Right atrium auricular region (tissue), 2 donors: ENCODE measurements around the gene C1orf167. TPM values are rescaled to one million over a fixed set of nuclear protein-coding genes. Genes with fewer than 3 reads are reported as not detected.
"Not testable (repeated sequence)": the region's sequence is repeated elsewhere in the genome, so short reads cannot be mapped to it uniquely, and the experiment has no call there.

Source experiments
- DNase-seq: peaks from one replicate; pipeline ENCODE4 v3.0.0-alpha.2; 2019; ENCODE audit warnings: low spot score
- H3K27ac ChIP-seq, 2 donors: fragments of 200-600 bp; sonication (generic); 1 replicate in 1 of 2; 2 replicates in 1 of 2; pipeline ENCODE4 v1.5.1; 2016 to 2019
- H3K27me3 ChIP-seq, 2 donors: fragments of 200-600 bp; sonication (generic); one replicate each; pipeline versions ENCODE4 v1.5.1 to v1.6.0; 2017 to 2019
- H3K36me3 ChIP-seq: fragments of 200-600 bp; sonication (generic); one replicate; pipeline ENCODE4 v1.5.1; 2016
- H3K4me1 ChIP-seq, 2 donors: fragments of 200-600 bp; sonication (generic); one replicate each; pipeline versions ENCODE4 v1.5.1 to v1.6.0; 2017 to 2019
- H3K4me3 ChIP-seq, 2 donors: fragments of 200-600 bp; sonication (generic); 1 replicate in 1 of 2; 2 replicates in 1 of 2; pipeline ENCODE4 v1.5.1; 2017 to 2019; ENCODE audit warnings: mild to moderate bottlenecking in 1 of 2, moderate library complexity in 1 of 2
- H3K9me3 ChIP-seq, 2 donors: fragments of 200-600 bp; sonication (generic); one replicate each; pipeline ENCODE4 v1.5.1; 2019
- CTCF ChIP-seq, 2 donors: fragments of 200-600 bp; sonication (generic); IDR thresholded peaks; one replicate each; pipeline ENCODE4 v1.5.1; 2019; ENCODE audit warnings: antibody characterized with exemption in 2 of 2
- total RNA-seq, 2 donors: library from RNA; depleted of rRNA; stranded (reverse); fragments of >200 nt; gene quantifications; one replicate each; pipeline ENCODE4 v1.1.0, GENCODE V29; 2016

The C1orf167 gene
- total RNA-seq, 2 donors from 2014 or later: 0.85 to 1.7 TPM

GRCh38 chr1:11802973-11803885 is 41.2 kb downstream of the C1orf167 start:
- peak overlapping the region; percentile 96 to 98 for H3K27ac ChIP-seq
- no peaks in the 10 kb centered on the region for H3K9me3 ChIP-seq
- peaks cover 0 to 84% of the 10 kb centered on the region in 2 donors for H3K4me1 ChIP-seq
- H3K36me3 ChIP-seq: peaks cover 29% of the 10 kb centered on the region
- peak overlapping the region; percentile 62 to 75 for H3K4me3 ChIP-seq
- TF ChIP-seq CTCF (IDR thresholded peaks at IDR 0.05): no peak
- peak; percentile 95 for DNase-seq
- no peaks in the 10 kb centered on the region for H3K27me3 ChIP-seq

DNA sequence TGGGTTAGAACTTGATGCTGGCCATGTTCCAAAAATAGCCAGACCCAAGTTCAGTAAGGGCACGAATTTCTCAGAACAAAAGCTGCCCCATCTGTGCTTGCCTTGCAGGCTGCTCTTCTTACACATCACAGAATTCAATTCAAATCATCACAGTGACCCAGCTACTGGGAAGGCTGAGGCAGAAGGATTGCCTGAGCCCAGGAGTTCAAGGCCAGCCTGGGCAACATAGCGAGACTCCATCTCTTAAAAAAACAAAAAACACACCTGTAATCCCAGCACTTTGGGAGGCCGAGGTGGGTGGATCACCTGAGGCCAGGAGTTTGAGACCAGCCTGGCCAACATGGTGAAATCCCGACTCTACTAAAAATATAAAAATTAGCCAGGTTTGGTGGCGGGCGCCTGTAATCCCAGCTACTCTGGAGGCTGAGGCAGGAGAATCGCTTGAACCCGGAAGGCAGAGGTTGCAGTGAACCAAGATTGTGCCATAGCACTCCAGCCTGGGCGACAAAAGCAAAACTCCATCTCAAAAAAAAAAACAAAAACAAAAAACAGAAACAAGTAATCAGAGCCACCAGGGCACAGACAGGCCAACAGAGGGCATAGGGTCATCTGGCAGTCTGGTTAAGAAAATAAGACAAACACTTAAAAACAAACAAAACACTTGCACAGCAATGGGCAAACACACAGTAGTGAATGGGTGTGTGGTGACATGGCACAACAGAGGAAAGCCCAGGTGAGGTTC is 42.1 kb downstream of the C1orf167 start:
- not testable (repeated sequence) for DNase-seq, H3K27me3 ChIP-seq, H3K9me3 ChIP-seq
- peaks cover 29% of the 10 kb centered on the region for H3K36me3 ChIP-seq
- H3K27ac ChIP-seq: peak overlapping the region; percentile 96 to 98
- peak overlapping the region; percentile 75 to 83 for H3K4me3 ChIP-seq
- H3K4me1 ChIP-seq: peaks cover 0 to 83% of the 10 kb centered on the region in 2 donors

DNA sequence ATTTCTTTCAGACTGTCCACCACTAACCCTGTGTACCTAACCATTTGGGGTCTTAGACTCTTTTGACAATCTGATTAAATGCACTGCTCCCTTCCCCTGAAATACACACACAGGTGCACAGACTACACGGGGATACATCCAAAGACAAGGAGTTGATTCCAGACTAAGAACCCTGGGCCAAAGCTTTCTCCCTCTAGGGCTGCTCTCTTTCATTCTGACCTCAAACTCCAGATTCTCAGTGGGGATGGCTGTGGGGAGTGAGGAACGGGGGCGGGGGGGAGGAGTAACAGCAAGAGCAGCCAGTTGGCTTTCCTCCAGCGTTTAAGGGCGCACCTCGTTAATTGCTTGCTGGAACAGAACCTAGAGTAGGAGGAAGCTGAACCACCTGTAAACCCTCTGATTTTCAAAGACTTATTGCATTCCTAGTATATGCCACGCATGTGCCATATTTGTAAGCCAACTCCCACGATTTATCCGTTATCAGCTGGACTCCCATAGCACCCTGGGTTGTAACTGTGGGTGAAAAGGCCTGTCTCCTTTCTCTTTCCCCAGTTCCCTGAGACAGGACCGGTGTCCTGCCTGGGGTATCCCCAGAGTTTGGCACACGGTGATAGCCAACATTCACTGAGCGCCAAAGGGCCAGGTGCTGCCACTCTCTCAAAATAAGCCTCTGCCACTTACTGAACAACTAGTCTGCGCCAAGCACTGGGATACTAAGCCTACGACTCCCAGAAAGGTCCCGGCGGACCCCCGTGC is 42.9 kb downstream of the C1orf167 start:
- Histone ChIP-seq H3K9me3 (no peaks in the 10 kb centered on the region), H3K27ac (peak overlapping the region; percentile 96 to 98), H3K27me3 (no peaks in the 10 kb centered on the region), H3K36me3 (peaks cover 29% of the 10 kb centered on the region), H3K4me1 (peaks cover 0 to 83% of the 10 kb centered on the region in 2 donors), H3K4me3 (peak overlapping the region; percentile 75 to 83)
- no peak for TF ChIP-seq CTCF (IDR thresholded peaks at IDR 0.05)
- DNase-seq: no peak

DNA sequence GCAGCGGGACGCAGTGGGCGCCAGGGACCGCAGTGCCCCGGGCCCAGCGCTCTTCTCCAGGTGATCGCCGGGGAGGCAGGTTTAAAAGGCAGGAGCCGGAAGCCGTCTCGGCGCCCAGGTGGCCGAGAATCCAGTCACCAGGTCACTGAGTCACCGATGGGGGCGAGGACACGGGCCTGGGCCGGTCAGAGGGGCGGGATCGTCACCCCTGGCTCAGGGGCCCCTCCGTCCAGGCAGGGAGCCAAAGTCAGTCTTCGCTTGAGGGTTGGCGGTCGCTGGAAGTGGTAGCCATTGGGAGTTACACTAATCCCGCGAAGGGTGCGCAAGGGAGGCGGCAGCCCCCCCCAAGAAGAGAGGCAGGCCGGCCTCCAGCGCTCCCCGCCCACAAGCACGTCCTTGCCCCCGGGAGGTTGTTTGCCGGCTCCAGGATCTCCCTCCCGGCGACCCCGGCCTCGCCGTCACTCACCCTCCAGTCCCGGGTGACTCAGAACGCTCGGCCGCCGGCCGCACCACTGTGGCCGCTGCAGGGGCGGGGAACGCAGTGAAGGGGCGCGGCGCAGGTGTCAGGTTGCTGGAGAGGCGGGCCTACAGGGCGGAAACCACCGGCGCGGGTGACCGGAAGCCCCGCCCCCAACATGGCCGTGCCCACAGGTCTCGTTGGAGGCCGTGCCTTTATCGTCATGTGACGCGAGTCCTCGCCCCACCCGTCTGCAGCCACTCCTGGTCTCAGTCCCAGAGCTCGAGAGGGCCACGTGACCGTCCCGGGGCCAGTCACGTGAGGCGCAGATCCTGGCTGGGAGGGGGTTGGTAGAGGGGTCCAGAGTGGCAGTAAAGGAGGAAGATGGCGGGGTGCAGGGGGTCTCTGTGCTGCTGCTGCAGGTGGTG is 43.7 kb downstream of the C1orf167 start, which contains the start of the genes CLCN6 and MTHFR:
CLCN6 (plus strand) TSS at position 770 of the 885 bp plus-strand sequence; CDS start at position 842, 72 bp downstream.
MTHFR (minus strand) TSS at position 543 of the 885 bp plus-strand sequence. CDS start 2,848 bp downstream, outside the sequence.
- Histone ChIP-seq H3K27ac (peak within 1 kb of the TSS; percentile 96 to 98), H3K4me1 (peaks cover 0 to 75% of the 10 kb centered on the region in 2 donors), H3K36me3 (peaks cover 27% of the 10 kb centered on the region), H3K4me3 (peak within 1 kb of the TSS; percentile 75 to 83), H3K9me3 (no peaks in the 10 kb centered on the region), H3K27me3 (no peaks in the 10 kb centered on the region)
- DNase-seq: peak; percentile 100
- TF ChIP-seq CTCF (IDR thresholded peaks at IDR 0.05): no peak

GRCh38 chr1:11806307-11806936 is 44.4 kb downstream of the C1orf167 start:
- no peak for TF ChIP-seq CTCF (IDR thresholded peaks at IDR 0.05)
- DNase-seq: no peak
- Histone ChIP-seq H3K36me3 (peaks cover 23% of the 10 kb centered on the region), H3K4me1 (peaks cover 0 to 67% of the 10 kb centered on the region in 2 donors), H3K9me3 (no peaks in the 10 kb centered on the region), H3K27me3 (no peaks in the 10 kb centered on the region), H3K4me3 (peak overlapping the region; percentile 75 to 83), H3K27ac (peak overlapping the region; percentile 96 to 98)
